Measurements from ENCODE around the gene CEP44. TPM values are rescaled to one million over a fixed set of nuclear protein-coding genes. Genes with fewer than 3 reads are reported as not detected.

Gene CEP44
- 10 to 100 TPM; 20.4 to 32.5 TPM for total RNA-seq
- polyA plus RNA-seq (ENCODE audit: insufficient read depth, low read depth, low replicate concordance) = 21.1 TPM
- long read RNA-seq, donor 1 = 0 reads
- long read RNA-seq, donor 2, partial matches to known transcripts = 0 of 1 reads
- long read RNA-seq, donor 2, other reads (novel, unspliced or antisense) = 0 of 1 reads

- Histone ChIP-seq H3K9me3 (no peaks in the 10 kb centered on the region), H3K27ac (peak within 1 kb of the TSS; percentile 97 to 99), H3K4me1 (no peaks in the 10 kb centered on the region), H3K36me3 (ENCODE audit: low read depth, missing control alignments) (no peaks in the 10 kb centered on the region), H3K27me3 (no peaks in the 10 kb centered on the region), H3K4me3 (peak within 1 kb of the TSS; percentile 89 to 93)
- TF ChIP-seq CTCF (IDR thresholded peaks at IDR 0.05) (no peak), POLR2A (IDR thresholded peaks at IDR 0.05) (no peak)
- intact Hi-C loops (cut with DNase I; ENCODE audit: low total_unique reads) = no loop called here
- DNase-seq = peak; percentile 84
- 0% methylated on average over 49 to 52 of the region's 52 CpGs for WGBS, 2 donors
Observed at GRCh38 chr4:174283507-174284471, at the start of gene CEP44, which contains the start of gene FBXO8. Gene CEP44, plus strand, starts transcription at chr4:174283911. Its CDS starts 15,211 bp downstream, at chr4:174299122. Gene FBXO8, minus strand, starts transcription at chr4:174283667. Its CDS starts 20,575 bp downstream, at chr4:174263092.

- WGBS, 2 donors = 78 to 87% methylated on average over 3 of the region's 3 CpGs
- intact Hi-C loops (cut with DNase I; ENCODE audit: low total_unique reads) = no loop called here
Observed at GRCh38 chr4:174236359-174236758, 47.4 kb upstream of the CEP44 start.

GRCh38 chr4:174241162-174241561 is 42.5 kb upstream of the CEP44 start:
- WGBS, 2 donors = 82 to 92% methylated on average over 3 of the region's 3 CpGs
- H3K4me3 ChIP-seq = no peak overlapping the region
- intact Hi-C loops (cut with DNase I; ENCODE audit: low total_unique reads) = no loop called here
- DNase-seq = no peak
- H3K9me3 ChIP-seq = no peaks in the 10 kb centered on the region
- no peak overlapping the region for H3K27ac ChIP-seq
- no peaks in the 10 kb centered on the region for H3K27me3 ChIP-seq
- TF ChIP-seq CTCF (IDR thresholded peaks at IDR 0.05) (no peak), POLR2A (IDR thresholded peaks at IDR 0.05) (no peak)
- no peaks in the 10 kb centered on the region for H3K4me1 ChIP-seq
- H3K36me3 ChIP-seq (ENCODE audit: low read depth, missing control alignments) = no peaks in the 10 kb centered on the region

More at GRCh38 chr4:174236359-174236758, 47.4 kb upstream of the CEP44 start:
- no peaks in the 10 kb centered on the region for H3K4me1 ChIP-seq
- H3K36me3 ChIP-seq (ENCODE audit: low read depth, missing control alignments) = no peaks in the 10 kb centered on the region
- H3K9me3 ChIP-seq = no peaks in the 10 kb centered on the region
- H3K4me3 ChIP-seq = no peak overlapping the region
- no peak overlapping the region for H3K27ac ChIP-seq
- TF ChIP-seq CTCF (IDR thresholded peaks at IDR 0.05) (no peak), POLR2A (IDR thresholded peaks at IDR 0.05) (no peak)
- no peak for DNase-seq
- no peaks in the 10 kb centered on the region for H3K27me3 ChIP-seq

DNA sequence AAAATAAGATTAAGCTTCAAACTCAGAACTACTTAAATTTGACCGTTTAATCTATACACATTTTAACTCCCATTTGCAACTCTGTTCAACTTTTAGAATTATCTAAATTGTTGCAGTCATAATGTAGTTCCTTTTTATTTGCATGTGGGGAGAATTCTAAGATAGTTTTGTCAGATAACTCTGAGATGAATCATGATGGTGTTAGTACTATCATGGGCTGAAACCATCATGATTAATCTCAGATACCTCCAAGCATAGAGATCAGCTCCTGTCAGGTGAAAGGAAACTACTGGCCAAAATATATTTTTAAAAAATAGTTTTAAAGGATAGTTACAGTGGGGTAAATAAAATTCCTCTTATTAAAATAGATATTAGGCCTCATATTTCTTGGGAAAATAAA is 39.3 kb upstream of the CEP44 start:
- DNase-seq = no peak
- no peaks in the 10 kb centered on the region for H3K4me1 ChIP-seq
- TF ChIP-seq CTCF (IDR thresholded peaks at IDR 0.05) (no peak), POLR2A (IDR thresholded peaks at IDR 0.05) (no peak)
- no peaks in the 10 kb centered on the region for H3K36me3 ChIP-seq (ENCODE audit: low read depth, missing control alignments)
- intact Hi-C loops (cut with DNase I; ENCODE audit: low total_unique reads) = no loop called here
- H3K27ac ChIP-seq = no peak overlapping the region
- no peaks in the 10 kb centered on the region for H3K9me3 ChIP-seq
- H3K27me3 ChIP-seq = no peaks in the 10 kb centered on the region
- H3K4me3 ChIP-seq = no peak overlapping the region
- 79 to 92% methylated on average over 1 of the region's 1 CpG for WGBS, 2 donors
